BJ (cell line): ENCODE measurements around the gene EXOC3L4. TPM values are rescaled to one million over a fixed set of nuclear protein-coding genes. Genes with fewer than 3 reads are reported as not detected.

ENCODE experiments used
- CTCF ChIA-PET: fragments of 350-600 bp; formaldehyde crosslinking; extraction: SDS; loops from one replicate; lab custom pipeline; 2021; ENCODE audit warnings: antibody characterized with exemption, inconsistent platforms; lab: Yijun Ruan, JAX
- POLR2A ChIA-PET: fragments of 300-600 bp; sonication (Branson Sonifier 250); formaldehyde crosslinking; extraction: SDS; loops from one replicate; lab custom pipeline; 2021; ENCODE audit warnings: antibody characterized with exemption; lab: Charles Lee
- DNase-seq: peaks from one replicate; pipeline ENCODE4 v3.0.0-alpha.2; 2011; ENCODE audit warnings: low read depth
- H3K27me3 ChIP-seq: 2 replicates; pipeline ENCODE4 v1.6.0; 2011; ENCODE audit warnings: low read length; ENCODE audit not compliant: control insufficient read depth, insufficient read depth
- H3K36me3 ChIP-seq: 2 replicates; pipeline ENCODE4 v1.5.1; 2011; ENCODE audit warnings: low read length; ENCODE audit not compliant: control insufficient read depth, insufficient read depth
- H3K4me3 ChIP-seq: 2 replicates; pipeline ENCODE4 v1.5.1; 2011; ENCODE audit warnings: low read depth, mild to moderate bottlenecking, control low read depth, low read length
- polyA plus RNA-seq: library from polyadenylated mRNA; depleted of rRNA; stranded (reverse); fragments of >200 nt; gene quantifications from 2 replicates; pipeline ENCODE4 v1.2.3, GENCODE V29; 2011
- TF ChIP-seq, protein P1 (sequence below): IDR thresholded peaks from 2 replicates; pipeline ENCODE4 v1.5.1; 2011; ENCODE audit warnings: low read depth, mild to moderate bottlenecking, control low read depth, inconsistent platforms, low read length, moderate library complexity; ENCODE audit not compliant: insufficient read depth

Gene EXOC3L4
- polyA plus RNA-seq, 1 experiment = not detected

- POLR2A ChIA-PET = no interaction called here
- TF ChIP-seq, protein P1, sequence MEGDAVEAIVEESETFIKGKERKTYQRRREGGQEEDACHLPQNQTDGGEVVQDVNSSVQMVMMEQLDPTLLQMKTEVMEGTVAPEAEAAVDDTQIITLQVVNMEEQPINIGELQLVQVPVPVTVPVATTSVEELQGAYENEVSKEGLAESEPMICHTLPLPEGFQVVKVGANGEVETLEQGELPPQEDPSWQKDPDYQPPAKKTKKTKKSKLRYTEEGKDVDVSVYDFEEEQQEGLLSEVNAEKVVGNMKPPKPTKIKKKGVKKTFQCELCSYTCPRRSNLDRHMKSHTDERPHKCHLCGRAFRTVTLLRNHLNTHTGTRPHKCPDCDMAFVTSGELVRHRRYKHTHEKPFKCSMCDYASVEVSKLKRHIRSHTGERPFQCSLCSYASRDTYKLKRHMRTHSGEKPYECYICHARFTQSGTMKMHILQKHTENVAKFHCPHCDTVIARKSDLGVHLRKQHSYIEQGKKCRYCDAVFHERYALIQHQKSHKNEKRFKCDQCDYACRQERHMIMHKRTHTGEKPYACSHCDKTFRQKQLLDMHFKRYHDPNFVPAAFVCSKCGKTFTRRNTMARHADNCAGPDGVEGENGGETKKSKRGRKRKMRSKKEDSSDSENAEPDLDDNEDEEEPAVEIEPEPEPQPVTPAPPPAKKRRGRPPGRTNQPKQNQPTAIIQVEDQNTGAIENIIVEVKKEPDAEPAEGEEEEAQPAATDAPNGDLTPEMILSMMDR = no peak
- CTCF ChIA-PET = interaction anchor here (0.8 to 2.2 kb wide), 2 partner anchors 16 to 21 kb away, joined by 3 to 6 read pairs; no protein-coding TSS in a partner anchor
- no peak for DNase-seq
- Histone ChIP-seq H3K4me3 (no peak overlapping the region), H3K36me3 (no peaks in the 10 kb centered on the region), H3K27me3 (no peaks in the 10 kb centered on the region; the same call in 1 of the 2 replicates)
Observed at GRCh38 chr14:103121121-103121845, 26.8 kb downstream of the EXOC3L4 start.

- Histone ChIP-seq H3K36me3 (no peaks in the 10 kb centered on the region), H3K27me3 (no peaks in the 10 kb centered on the region; the same call in 1 of the 2 replicates), H3K4me3 (no peak overlapping the region)
- TF ChIP-seq, protein P1 = no peak
- ChIA-PET POLR2A (no interaction called here), CTCF (interaction anchor here (0.6 to 2.2 kb wide), 2 partner anchors 17 to 22 kb away, joined by 3 to 6 read pairs; no protein-coding TSS in a partner anchor)
- no peak for DNase-seq
Observed at GRCh38 chr14:103121846-103122584, 27.5 kb downstream of the EXOC3L4 start.

DNA sequence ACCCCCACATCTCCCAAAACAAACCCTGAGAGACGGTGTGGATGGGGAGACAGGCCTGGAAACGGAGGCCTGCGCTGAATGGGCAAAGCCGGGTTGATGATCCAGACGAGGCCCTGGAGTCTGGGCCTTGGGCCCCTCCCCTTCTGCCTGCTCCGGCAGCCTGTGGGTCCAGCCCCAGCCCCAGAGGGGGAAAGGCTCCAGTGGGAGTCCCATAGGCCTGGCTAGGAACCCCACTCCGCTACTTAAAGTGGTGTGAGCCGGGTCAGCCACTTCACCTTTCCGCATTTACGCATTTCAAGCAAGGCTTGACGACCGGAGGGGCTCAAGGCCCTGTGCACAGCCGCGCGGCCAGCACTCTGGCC, 28.0 kb downstream of the EXOC3L4 start:
- no peak for DNase-seq

GRCh38 chr14:103122947-103123633, 28.6 kb downstream of the EXOC3L4 start, which contains the start of gene TNFAIP2:
Gene TNFAIP2 (plus strand): TSS chr14:103123461. CDS start chr14:103126458, 2,997 bp downstream.
- peak within 1 kb of the TSS; percentile 57 for H3K4me3 ChIP-seq
- ChIA-PET CTCF (interaction anchor here (0.5 to 1.6 kb wide), 5 partner anchors 14 to 292 kb away, joined by 3 to 7 read pairs (median 5); no protein-coding TSS in a partner anchor), POLR2A (no interaction called here)
- no peak for DNase-seq
- TF ChIP-seq, protein P1 = no peak
- no peaks in the 10 kb centered on the region; the same call in 1 of the 2 replicates for H3K27me3 ChIP-seq
- H3K36me3 ChIP-seq = peaks cover 1% of the 10 kb centered on the region; the same call in 1 of the 2 replicates

More for the DNA sequence above, 28.0 kb downstream of the EXOC3L4 start:
- H3K36me3 ChIP-seq = peaks cover 1% of the 10 kb centered on the region; the same call in 1 of the 2 replicates
- TF ChIP-seq, protein P1 = no peak
- H3K4me3 ChIP-seq = peak overlapping the region; percentile 57; the same call in 1 of the 2 replicates
- ChIA-PET CTCF (interaction anchor here (0.6 kb wide), 1 partner anchor 22 kb away, joined by 3 read pairs; no protein-coding TSS in a partner anchor), POLR2A (no interaction called here)
- H3K27me3 ChIP-seq = no peaks in the 10 kb centered on the region; the same call in 1 of the 2 replicates
